ENCODE data around the gene PDF. TPM values are rescaled to one million over a fixed set of nuclear protein-coding genes. Genes with fewer than 3 reads are reported as not detected.

Gene PDF
- total RNA-seq, 1 experiment from 2014 or later: 23.1 TPM

- intact Hi-C loops (cut with micrococcal nuclease; ENCODE audit: unreplicated experiment) (no loop called here), in situ Hi-C loops (cut with HindIII; ENCODE audit: low pct_unique_long_range_greater_than_20kb, low sequenced_read_pairs) (no loop called here)
- no TSS peak for BruUV-seq (replicated peaks)
- Histone ChIP-seq H3K27ac (ENCODE audit: low read length) (no peak overlapping the region), H3K36me3 (ENCODE audit: control insufficient read depth, insufficient read depth, low read length) (no peaks in the 10 kb centered on the region; the same call in 1 of the 2 replicates), H3K4me1 (ENCODE audit: control insufficient read depth, insufficient read depth, low read length) (peaks cover 10% of the 10 kb centered on the region), H3K9me3 (ENCODE audit: control insufficient read depth, insufficient read depth, low read depth, low read length) (no peaks in the 10 kb centered on the region), H3K27me3 (ENCODE audit: control insufficient read depth, insufficient read depth, low read length) (no peaks in the 10 kb centered on the region), H3K4me3 (ENCODE audit: low read depth in 2 of 2, low read length in 2 of 2) (no peak overlapping the region)
- CTCF ChIA-PET: no interaction called here
- DNase-seq (ENCODE audit: low read depth, low spot score) (no peak), ATAC-seq (no peak)
- POLR2A ChIA-PET: no interaction called here
- TF ChIP-seq TCF7L2 (IDR thresholded peaks at IDR 0.05; ENCODE audit: low read depth, low read length) (no peak), POLR2AphosphoS5 (IDR thresholded peaks at IDR 0.05; ENCODE audit: low read depth, low read length) (no peak), SIN3A (IDR thresholded peaks at IDR 0.05; ENCODE audit: borderline replicate concordance, insufficient read depth, low read depth, low read length) (no peak)
- TF ChIP-seq, protein P1, sequence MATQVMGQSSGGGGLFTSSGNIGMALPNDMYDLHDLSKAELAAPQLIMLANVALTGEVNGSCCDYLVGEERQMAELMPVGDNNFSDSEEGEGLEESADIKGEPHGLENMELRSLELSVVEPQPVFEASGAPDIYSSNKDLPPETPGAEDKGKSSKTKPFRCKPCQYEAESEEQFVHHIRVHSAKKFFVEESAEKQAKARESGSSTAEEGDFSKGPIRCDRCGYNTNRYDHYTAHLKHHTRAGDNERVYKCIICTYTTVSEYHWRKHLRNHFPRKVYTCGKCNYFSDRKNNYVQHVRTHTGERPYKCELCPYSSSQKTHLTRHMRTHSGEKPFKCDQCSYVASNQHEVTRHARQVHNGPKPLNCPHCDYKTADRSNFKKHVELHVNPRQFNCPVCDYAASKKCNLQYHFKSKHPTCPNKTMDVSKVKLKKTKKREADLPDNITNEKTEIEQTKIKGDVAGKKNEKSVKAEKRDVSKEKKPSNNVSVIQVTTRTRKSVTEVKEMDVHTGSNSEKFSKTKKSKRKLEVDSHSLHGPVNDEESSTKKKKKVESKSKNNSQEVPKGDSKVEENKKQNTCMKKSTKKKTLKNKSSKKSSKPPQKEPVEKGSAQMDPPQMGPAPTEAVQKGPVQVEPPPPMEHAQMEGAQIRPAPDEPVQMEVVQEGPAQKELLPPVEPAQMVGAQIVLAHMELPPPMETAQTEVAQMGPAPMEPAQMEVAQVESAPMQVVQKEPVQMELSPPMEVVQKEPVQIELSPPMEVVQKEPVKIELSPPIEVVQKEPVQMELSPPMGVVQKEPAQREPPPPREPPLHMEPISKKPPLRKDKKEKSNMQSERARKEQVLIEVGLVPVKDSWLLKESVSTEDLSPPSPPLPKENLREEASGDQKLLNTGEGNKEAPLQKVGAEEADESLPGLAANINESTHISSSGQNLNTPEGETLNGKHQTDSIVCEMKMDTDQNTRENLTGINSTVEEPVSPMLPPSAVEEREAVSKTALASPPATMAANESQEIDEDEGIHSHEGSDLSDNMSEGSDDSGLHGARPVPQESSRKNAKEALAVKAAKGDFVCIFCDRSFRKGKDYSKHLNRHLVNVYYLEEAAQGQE (IDR thresholded peaks at IDR 0.05; ENCODE audit: insufficient read depth in 1 of 2, low read depth in 2 of 2, low read length in 1 of 2): no peak
- TF ChIP-seq, protein P2, sequence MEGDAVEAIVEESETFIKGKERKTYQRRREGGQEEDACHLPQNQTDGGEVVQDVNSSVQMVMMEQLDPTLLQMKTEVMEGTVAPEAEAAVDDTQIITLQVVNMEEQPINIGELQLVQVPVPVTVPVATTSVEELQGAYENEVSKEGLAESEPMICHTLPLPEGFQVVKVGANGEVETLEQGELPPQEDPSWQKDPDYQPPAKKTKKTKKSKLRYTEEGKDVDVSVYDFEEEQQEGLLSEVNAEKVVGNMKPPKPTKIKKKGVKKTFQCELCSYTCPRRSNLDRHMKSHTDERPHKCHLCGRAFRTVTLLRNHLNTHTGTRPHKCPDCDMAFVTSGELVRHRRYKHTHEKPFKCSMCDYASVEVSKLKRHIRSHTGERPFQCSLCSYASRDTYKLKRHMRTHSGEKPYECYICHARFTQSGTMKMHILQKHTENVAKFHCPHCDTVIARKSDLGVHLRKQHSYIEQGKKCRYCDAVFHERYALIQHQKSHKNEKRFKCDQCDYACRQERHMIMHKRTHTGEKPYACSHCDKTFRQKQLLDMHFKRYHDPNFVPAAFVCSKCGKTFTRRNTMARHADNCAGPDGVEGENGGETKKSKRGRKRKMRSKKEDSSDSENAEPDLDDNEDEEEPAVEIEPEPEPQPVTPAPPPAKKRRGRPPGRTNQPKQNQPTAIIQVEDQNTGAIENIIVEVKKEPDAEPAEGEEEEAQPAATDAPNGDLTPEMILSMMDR (IDR thresholded peaks at IDR 0.05): no peak
Observed at GRCh38 chr16:69319826-69320739, 10.3 kb downstream of the PDF start.

DNA sequence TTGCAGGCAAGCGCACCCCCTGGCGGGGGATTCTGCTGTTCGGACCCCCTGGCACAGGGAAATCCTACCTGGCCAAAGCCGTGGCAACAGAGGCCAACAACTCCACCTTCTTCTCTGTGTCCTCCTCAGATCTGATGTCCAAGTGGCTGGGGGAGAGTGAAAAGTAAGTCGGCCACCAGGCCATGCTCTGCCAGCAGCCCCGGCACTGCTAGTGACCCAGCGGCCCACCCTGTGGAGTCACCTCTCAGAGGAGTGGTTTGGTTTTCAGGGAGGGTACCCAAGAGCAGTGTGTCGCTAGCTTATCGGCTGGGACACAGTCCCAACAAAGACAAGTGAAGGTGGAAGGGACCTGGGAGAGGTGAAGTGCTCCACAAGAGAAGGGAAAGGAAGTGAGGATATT lies 11.0 kb downstream of the PDF start:
- no peak for ATAC-seq
- H3K4me1 ChIP-seq (ENCODE audit: control insufficient read depth, insufficient read depth, low read length): peaks cover 5% of the 10 kb centered on the region
- ChIA-PET POLR2A (no interaction called here), CTCF (no interaction called here)
- TF ChIP-seq SIN3A (IDR thresholded peaks at IDR 0.05; ENCODE audit: borderline replicate concordance, insufficient read depth, low read depth, low read length) (no peak), POLR2AphosphoS5 (IDR thresholded peaks at IDR 0.05; ENCODE audit: low read depth, low read length) (no peak), TCF7L2 (IDR thresholded peaks at IDR 0.05; ENCODE audit: low read depth, low read length) (no peak)
- TF ChIP-seq, protein P2 (IDR thresholded peaks at IDR 0.05): no peak
- TF ChIP-seq, protein P1 (IDR thresholded peaks at IDR 0.05; ENCODE audit: insufficient read depth in 1 of 2, low read depth in 2 of 2, low read length in 1 of 2): no peak
- in situ Hi-C loops (cut with HindIII; ENCODE audit: low pct_unique_long_range_greater_than_20kb, low sequenced_read_pairs): no loop called here
- intact Hi-C loops (cut with micrococcal nuclease; ENCODE audit: unreplicated experiment): no loop called here
- BruUV-seq (replicated peaks): no TSS peak
- H3K9me3 ChIP-seq (ENCODE audit: control insufficient read depth, insufficient read depth, low read depth, low read length): no peaks in the 10 kb centered on the region
- no peaks in the 10 kb centered on the region for H3K27me3 ChIP-seq (ENCODE audit: control insufficient read depth, insufficient read depth, low read length)
- H3K4me3 ChIP-seq (ENCODE audit: low read depth in 2 of 2, low read length in 2 of 2): no peak overlapping the region
- no peaks in the 10 kb centered on the region; the same call in none of the 2 replicates for H3K36me3 ChIP-seq (ENCODE audit: control insufficient read depth, insufficient read depth, low read length)
- no peak overlapping the region for H3K27ac ChIP-seq (ENCODE audit: low read length)
- no peak for DNase-seq (ENCODE audit: low read depth, low spot score)

Data from Panc1 (cell line).